Stimulated activated CD4-positive, alpha-beta T cell treated with anti-CD3 and anti-CD28 coated beads, Interleukin-2, amount 100 ng/mL, for 4 hours (primary cell): ENCODE results near the gene GRK4.
A peak's percentile ranks its signal among the peaks of the same experiment; 100 is the strongest.
"Not testable (repeated sequence)": the region's sequence is repeated elsewhere in the genome, so short reads cannot be mapped to it uniquely, and the experiment has no call there.

Experiments
- DNase-seq: peaks from one replicate; pipeline ENCODE4 v3.0.0-alpha.2; 2020; ENCODE audit warnings: low read depth

Gene GRK4

GRCh38 chr4:3039706-3040366 lies 76.5 kb downstream of the GRK4 start:
- no peak for DNase-seq

GRCh38 chr4:3040452-3041191 lies 77.3 kb downstream of the GRK4 start:
- DNase-seq: no peak

DNA sequence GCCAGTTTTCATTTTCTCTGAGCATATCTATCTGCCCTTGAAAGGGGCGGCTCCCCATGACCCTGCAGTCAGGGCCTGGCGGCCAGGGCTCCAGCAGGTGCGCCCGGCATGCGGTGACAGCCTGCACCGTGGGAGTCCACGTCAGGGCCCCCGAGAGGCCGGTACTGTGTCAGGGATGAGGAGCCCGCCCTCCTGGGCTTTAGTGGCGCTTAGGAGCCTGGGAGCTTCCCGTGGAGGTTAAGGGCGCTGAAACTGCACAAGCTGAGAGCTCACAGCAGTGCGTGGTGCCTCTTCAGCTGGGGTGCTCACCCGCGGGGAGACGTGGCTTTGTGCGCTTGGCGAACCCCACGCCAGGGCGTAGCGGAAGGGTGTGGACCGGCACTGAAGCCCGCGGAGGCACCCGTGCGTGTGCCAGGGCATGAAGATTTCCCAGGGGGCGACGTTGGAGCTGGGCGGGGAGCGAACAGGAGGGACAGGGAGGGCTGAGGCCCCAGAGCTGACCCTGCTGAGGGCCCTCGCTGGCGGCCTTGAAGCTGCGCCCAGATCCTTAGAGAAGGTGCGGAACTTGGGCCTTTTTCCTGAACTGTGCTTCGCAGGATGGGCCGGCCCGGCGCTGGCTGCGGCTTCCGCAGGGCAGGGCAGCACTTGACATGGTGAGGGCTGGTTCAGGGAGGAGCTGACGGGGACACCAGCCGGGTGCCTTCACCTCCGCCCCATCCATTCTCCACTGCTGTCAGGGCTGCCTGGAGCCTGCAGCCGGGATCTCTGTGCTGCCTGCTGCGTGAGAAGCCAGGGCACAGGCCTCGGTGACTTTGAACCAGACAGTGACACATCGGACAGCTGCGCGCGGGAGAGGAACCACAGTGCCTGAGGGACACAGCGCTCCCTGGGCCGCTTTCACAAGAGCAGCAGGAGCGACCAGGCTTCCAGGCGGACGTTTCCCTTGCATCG lies 78.1 kb downstream of the GRK4 start:
- no peak for DNase-seq

GRCh38 chr4:3042226-3042625 lies 78.9 kb downstream of the GRK4 start:
- no peak for DNase-seq

GRCh38 chr4:3043282-3044020 lies 80.1 kb downstream of the GRK4 start:
- DNase-seq: no peak

DNA sequence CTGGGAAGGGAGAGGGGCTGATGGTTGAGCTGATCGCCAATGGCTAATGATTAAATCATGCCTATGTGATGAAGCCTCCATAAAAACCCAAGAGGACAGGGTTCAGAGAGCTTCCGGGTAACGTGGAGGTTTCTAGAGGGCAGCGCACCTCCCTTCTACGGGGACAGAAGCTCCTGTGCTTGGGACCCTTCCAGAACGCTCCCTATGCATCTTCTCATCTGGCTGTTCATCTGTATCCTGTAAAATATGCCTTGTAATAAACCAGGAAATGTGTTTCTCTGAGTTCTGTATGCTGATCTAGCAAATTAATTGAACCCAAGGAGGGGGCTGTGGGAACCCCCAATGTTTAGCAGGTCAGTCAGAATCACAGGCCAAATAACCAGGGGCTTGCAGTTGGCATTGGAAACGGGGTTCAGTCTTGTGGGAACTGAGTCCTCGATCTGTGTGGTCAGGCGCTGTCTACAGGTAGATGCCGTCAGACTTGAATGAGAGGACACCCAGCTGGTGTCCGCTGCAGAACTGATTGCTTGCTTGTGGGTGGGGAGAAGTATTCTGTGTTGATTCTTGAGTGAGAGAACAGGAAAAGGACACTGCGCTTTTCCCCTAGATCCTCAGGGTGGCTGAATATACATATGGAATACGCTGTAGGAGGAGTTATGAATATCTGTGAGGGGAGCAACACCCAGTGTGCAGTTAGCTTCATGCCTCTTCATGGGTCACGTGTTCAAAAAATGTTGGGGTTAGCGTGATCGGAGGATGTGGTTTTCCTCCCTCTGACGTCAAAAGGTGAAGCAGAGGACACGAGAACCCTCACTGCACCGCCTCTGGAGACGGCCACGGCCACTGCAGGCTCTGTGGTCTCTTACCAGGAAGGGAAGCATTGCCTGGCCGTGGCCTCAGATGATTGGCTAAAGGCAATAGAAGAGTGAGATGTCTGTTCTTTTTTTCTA lies 81.8 kb downstream of the GRK4 start:
- peak; percentile 39 for DNase-seq

GRCh38 chr4:3046162-3046561 lies 82.8 kb downstream of the GRK4 start:
- no peak for DNase-seq

- no peak for DNase-seq
Measured at GRCh38 chr4:3046623-3047022, 83.3 kb downstream of the GRK4 start.

- peak; percentile 48 for DNase-seq
Measured at GRCh38 chr4:3047464-3048286, 84.3 kb downstream of the GRK4 start.

DNA sequence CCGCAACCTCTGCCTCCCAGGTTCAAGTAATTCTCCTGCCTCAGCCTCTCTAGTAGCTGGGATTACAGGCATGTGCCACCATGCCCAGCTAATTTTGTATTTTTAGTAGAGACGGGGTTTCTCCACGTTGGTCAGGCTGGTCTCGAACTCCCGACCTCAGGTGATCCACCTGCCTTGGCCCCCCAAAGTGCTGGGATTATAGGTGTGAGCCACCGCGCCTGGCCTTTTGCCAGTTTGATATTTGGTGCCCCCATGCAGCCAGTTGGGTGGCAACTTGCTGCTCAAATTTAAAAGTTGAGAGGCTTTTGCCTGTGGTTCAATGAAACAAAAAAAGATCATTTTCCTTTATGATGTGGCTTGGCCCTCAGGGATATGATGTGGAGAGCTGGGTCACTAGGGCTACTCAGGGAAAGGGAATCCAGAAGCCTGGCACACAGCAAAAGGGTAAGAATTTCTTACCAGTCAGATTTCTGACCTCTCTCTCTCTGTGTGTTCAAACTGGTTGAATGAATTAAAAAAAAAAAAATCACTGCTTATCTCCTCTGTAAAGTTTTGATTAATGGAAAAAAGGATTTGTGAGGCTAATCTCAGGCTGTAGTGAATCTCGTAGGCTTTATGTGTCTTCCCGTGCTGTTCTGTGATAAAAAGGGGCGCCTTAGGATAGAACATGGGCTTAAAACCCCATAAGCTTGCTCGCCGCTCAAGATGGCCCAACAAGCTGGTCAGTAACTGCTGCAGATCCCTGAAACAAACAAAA lies 87.9 kb downstream of the GRK4 start:
- DNase-seq: not testable (repeated sequence)

DNA sequence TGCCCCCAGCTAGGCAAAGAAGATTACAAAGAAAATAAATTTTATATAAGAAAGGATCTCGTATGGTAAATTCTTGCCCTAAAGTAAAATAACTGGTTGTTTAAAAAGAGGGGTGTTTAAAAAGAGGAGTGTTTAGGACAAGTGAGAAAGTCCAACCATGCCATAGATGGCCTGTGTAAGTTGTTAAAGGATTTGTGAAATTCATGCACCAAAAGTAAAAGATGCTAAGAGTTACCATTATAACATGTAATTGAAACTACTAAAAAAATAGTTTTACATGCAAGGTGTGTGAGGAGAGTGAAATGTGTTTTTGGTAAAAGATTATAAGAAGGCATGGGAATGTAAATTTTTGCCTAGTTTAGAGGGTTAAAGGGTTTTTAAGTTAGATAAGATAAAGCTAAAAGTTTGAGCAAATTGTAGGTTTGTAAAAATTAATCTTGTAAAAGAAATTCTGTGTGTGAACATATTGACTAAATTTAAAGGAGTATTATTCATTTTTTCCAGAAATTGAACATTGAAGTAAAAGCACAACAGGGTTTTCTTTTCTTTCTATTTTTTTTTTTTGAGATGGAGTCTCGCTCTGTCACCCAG lies 90.9 kb downstream of the GRK4 start:
- DNase-seq: no peak

DNA sequence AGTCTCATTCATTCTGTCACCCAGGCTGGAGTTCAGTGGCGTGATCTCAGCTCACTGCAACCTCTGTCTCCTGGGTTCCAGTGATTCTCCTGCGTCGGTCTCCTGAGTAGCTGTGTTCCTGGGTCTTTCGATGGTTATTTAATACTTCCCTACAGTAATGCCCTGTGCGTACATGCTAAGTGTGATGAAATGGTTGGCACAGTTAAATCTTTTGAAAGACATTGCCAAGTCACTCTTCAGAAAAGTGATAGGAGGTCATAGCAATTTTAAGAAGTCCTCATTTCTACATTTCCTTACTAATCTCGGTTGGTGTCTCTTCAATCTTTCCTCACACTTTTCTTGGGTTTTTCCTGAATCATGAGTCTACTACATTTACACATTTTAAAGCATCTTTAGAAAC lies 96.6 kb downstream of the GRK4 start:
- no peak for DNase-seq

DNA sequence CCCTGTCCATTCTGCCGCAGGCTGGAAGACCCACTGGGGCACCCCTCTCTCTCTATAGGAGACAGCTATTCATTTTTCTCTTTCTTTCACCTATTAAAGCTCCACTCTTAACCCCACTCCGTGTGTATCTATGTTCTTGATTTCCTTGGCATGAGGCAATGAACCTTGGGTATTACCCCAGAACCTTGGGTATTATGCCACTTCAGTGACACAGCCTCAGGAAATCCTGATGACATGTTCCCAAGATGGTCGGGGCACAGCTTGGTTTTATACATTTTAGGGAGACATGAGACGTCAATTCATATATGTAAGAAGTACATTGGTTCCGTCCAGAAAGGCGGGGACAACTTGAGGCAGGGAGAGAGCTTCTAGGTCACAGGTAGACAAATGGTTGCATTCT lies 97.6 kb downstream of the GRK4 start:
- DNase-seq: no peak

DNA sequence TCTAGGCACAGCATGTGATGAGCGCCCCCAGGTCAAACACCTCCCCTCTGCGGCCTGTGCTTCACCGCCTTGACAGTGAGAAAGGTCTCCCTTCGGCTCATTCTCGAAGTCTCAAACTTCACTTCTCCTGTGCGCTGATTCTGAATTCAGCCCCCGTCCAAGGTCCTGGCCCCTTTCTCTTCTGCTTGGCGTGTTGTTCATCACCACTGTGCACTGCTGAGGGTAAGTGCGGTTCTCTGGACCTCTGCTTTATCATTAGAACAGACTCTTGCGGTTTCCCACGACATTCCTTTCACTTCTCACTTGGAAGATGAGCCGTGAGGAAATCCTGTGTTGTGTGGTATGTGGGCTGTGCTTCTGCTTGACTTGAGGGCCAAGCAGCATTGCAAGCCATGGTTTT lies 99.1 kb downstream of the GRK4 start:
- DNase-seq: no peak

DNA sequence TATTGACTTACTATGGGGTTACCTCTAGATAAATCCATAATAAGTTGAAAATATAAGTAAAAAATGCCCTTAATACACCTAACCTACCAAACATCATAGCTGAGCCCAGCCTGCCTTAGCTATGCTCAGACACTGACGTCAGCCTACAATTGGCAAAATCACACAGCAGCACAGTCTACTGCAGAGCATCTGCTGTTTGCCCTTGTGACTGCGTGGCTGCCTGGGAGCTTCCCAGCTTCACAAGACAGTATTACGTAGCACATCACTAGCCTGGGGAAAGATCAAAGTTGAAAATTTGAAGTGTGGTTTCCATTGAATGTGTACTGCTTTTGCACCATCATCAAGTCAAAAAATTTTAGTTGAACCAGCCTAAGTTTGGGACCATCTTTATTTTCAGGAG lies 102.2 kb downstream of the GRK4 start:
- DNase-seq: no peak

GRCh38 chr4:3066836-3067400 lies 103.5 kb downstream of the GRK4 start:
- DNase-seq: no peak

DNA sequence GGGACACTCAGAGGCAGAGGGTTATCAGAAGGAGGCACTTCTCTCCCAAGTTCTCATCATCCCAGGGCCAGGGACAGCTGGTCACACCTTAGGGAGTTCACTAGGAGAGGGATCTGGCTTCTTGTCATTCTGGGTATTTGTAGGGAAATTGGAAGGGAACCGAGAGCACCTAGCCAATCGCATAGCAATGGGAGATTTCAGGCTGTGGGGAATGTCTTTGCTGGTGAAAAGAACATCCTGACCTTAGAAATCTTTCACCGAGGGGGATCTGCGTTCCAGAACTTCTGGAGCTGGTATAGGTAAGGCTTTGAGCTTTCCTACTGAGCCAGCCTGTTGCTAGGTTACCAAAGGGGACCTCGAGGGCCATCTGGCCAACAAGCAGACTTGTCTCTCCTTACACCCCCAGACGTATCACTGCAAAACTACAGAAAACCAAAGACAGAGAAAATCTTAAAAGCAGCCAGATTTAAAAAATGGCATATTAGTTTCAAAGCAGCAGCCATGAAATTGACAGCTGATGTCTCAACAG lies 104.2 kb downstream of the GRK4 start:
- DNase-seq: no peak

- no peak for DNase-seq
Measured at GRCh38 chr4:3069661-3070199, 106.4 kb downstream of the GRK4 start.
